Measurements from ENCODE around the gene IQGAP2.

IQGAP2 gene

GRCh38 chr5:76608833-76609232 is 205.7 kb downstream of the IQGAP2 start:
- Histone ChIP-seq H3K4me3 (ENCODE audit: low read depth in 1 of 2, low read length in 2 of 2) (no peak overlapping the region), H3K27me3 (ENCODE audit: low read depth, low read length) (no peaks in the 10 kb centered on the region), H3K9me3 (ENCODE audit: control insufficient read depth in 1 of 2, low read length in 2 of 2) (no peaks in the 10 kb centered on the region), H3K36me3 (ENCODE audit: control insufficient read depth in 1 of 2, insufficient read depth in 2 of 2, low read length in 2 of 2) (peaks cover 0 to 5% of the 10 kb centered on the region in 2 donors), H3K4me1 (ENCODE audit: control insufficient read depth in 1 of 2, insufficient read depth in 2 of 2, low read length in 2 of 2) (peaks cover 0 to 19% of the 10 kb centered on the region in 2 donors), H3K27ac (ENCODE audit: low read length) (no peak overlapping the region)

GRCh38 chr5:76610196-76610595 is 207.1 kb downstream of the IQGAP2 start:
- Histone ChIP-seq H3K36me3 (ENCODE audit: control insufficient read depth in 1 of 2, insufficient read depth in 2 of 2, low read length in 2 of 2) (peaks cover 0 to 5% of the 10 kb centered on the region in 2 donors), H3K4me1 (ENCODE audit: control insufficient read depth in 1 of 2, insufficient read depth in 2 of 2, low read length in 2 of 2) (peaks cover 0 to 19% of the 10 kb centered on the region in 2 donors), H3K4me3 (ENCODE audit: low read depth in 1 of 2, low read length in 2 of 2) (no peak overlapping the region), H3K27me3 (ENCODE audit: low read depth, low read length) (no peaks in the 10 kb centered on the region), H3K9me3 (ENCODE audit: control insufficient read depth in 1 of 2, low read length in 2 of 2) (no peaks in the 10 kb centered on the region), H3K27ac (ENCODE audit: low read length) (no peak overlapping the region)

DNA sequence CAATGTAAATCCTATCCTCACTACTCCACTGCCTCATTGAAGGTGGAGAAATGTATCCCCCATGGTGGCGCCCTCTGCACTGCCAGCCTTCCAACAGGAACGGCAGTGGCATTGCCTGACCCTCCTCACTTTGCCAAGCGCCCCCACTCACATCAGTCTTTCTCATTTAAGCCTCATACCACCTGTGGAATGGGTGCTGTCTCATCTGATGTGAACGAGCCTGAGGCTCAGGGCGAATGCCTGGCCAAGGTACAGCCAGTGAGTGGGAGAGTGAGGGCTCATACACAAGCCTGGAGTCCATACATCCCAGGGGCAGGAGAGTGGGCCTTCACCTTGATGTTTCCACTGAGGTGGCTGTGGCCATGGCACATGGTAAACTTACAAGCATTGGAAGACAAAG is 209.9 kb downstream of the IQGAP2 start:
- peaks cover 0 to 6% of the 10 kb centered on the region in 2 donors for H3K36me3 ChIP-seq (ENCODE audit: control insufficient read depth in 1 of 2, insufficient read depth in 2 of 2, low read length in 2 of 2)
- H3K27me3 ChIP-seq (ENCODE audit: low read depth, low read length) = no peaks in the 10 kb centered on the region
- no peaks in the 10 kb centered on the region for H3K9me3 ChIP-seq (ENCODE audit: control insufficient read depth in 1 of 2, low read length in 2 of 2)

GRCh38 chr5:76615759-76616158 is 212.7 kb downstream of the IQGAP2 start:
- Histone ChIP-seq H3K4me1 (ENCODE audit: control insufficient read depth in 1 of 2, insufficient read depth in 2 of 2, low read length in 2 of 2) (no peaks in the 10 kb centered on the region), H3K27ac (ENCODE audit: low read length) (no peak overlapping the region), H3K4me3 (ENCODE audit: low read depth in 1 of 2, low read length in 2 of 2) (no peak overlapping the region), H3K27me3 (ENCODE audit: low read depth, low read length) (no peaks in the 10 kb centered on the region), H3K36me3 (ENCODE audit: control insufficient read depth in 1 of 2, insufficient read depth in 2 of 2, low read length in 2 of 2) (peaks cover 0 to 9% of the 10 kb centered on the region in 2 donors), H3K9me3 (ENCODE audit: control insufficient read depth in 1 of 2, low read length in 2 of 2) (no peaks in the 10 kb centered on the region)

More for the DNA sequence above, 209.9 kb downstream of the IQGAP2 start:
- Histone ChIP-seq H3K4me1 (ENCODE audit: control insufficient read depth in 1 of 2, insufficient read depth in 2 of 2, low read length in 2 of 2) (peaks cover 0 to 5% of the 10 kb centered on the region in 2 donors), H3K27ac (ENCODE audit: low read length) (no peak overlapping the region), H3K4me3 (ENCODE audit: low read depth in 1 of 2, low read length in 2 of 2) (no peak overlapping the region)

GRCh38 chr5:76616206-76616605 is 213.1 kb downstream of the IQGAP2 start:
- Histone ChIP-seq H3K36me3 (ENCODE audit: control insufficient read depth in 1 of 2, insufficient read depth in 2 of 2, low read length in 2 of 2) (peaks cover 0 to 6% of the 10 kb centered on the region in 2 donors), H3K4me3 (ENCODE audit: low read depth in 1 of 2, low read length in 2 of 2) (no peak overlapping the region), H3K27me3 (ENCODE audit: low read depth, low read length) (no peaks in the 10 kb centered on the region), H3K9me3 (ENCODE audit: control insufficient read depth in 1 of 2, low read length in 2 of 2) (no peaks in the 10 kb centered on the region), H3K27ac (ENCODE audit: low read length) (no peak overlapping the region), H3K4me1 (ENCODE audit: control insufficient read depth in 1 of 2, insufficient read depth in 2 of 2, low read length in 2 of 2) (no peaks in the 10 kb centered on the region)

- H3K9me3 ChIP-seq (ENCODE audit: control insufficient read depth in 1 of 2, low read length in 2 of 2) = no peaks in the 10 kb centered on the region
- peaks cover 0 to 4% of the 10 kb centered on the region in 2 donors for H3K36me3 ChIP-seq (ENCODE audit: control insufficient read depth in 1 of 2, insufficient read depth in 2 of 2, low read length in 2 of 2)
- H3K27ac ChIP-seq (ENCODE audit: low read length) = no peak overlapping the region
- no peaks in the 10 kb centered on the region for H3K27me3 ChIP-seq (ENCODE audit: low read depth, low read length)
- H3K4me1 ChIP-seq (ENCODE audit: control insufficient read depth in 1 of 2, insufficient read depth in 2 of 2, low read length in 2 of 2) = no peaks in the 10 kb centered on the region
- H3K4me3 ChIP-seq (ENCODE audit: low read depth in 1 of 2, low read length in 2 of 2) = no peak overlapping the region
Observed at GRCh38 chr5:76617229-76617628, 214.1 kb downstream of the IQGAP2 start.

DNA sequence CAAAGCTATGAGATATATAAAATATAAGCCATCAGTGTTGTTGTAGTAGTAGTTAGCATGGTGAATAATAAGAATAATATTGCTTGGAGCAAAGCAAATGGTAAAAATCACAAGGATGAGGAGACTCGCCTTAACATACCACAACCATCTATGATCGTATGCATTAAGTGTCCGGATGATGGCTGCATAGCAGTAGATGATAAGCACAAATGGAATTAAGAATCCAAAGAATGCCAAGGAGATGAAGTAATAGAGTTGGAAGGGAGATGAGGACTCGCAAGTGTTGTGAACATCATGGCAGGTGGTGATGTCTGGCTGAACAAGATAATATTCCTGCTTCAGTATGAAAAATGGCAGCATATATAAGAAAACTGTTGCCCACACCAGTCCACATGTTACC is 214.6 kb downstream of the IQGAP2 start:
- Histone ChIP-seq H3K27me3 (ENCODE audit: low read depth, low read length) (no peaks in the 10 kb centered on the region), H3K27ac (ENCODE audit: low read length) (no peak overlapping the region), H3K9me3 (ENCODE audit: control insufficient read depth in 1 of 2, low read length in 2 of 2) (no peaks in the 10 kb centered on the region), H3K4me1 (ENCODE audit: control insufficient read depth in 1 of 2, insufficient read depth in 2 of 2, low read length in 2 of 2) (no peaks in the 10 kb centered on the region), H3K36me3 (ENCODE audit: control insufficient read depth in 1 of 2, insufficient read depth in 2 of 2, low read length in 2 of 2) (peaks cover 0 to 4% of the 10 kb centered on the region in 2 donors), H3K4me3 (ENCODE audit: low read depth in 1 of 2, low read length in 2 of 2) (no peak overlapping the region)

DNA sequence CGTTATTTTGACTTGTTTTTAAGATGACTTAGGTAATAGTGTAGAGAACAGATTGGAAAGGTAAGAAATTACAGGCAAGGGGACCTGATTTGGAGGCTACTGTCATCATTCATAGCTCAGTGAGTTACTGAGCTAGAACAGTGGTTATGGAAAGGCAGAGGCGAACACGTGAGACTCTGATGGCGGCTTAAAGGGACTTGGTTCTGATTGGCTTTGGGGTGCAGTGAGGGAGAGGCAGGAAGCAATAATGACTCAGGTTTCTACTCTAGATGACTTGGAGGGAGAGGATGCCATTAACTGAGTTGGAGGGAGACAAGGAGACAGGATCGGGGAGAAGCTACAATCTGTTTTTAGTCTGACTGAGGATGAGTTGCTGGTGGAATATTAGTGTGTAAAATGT is 217.1 kb downstream of the IQGAP2 start:
- Histone ChIP-seq H3K27me3 (ENCODE audit: low read depth, low read length) (no peaks in the 10 kb centered on the region), H3K27ac (ENCODE audit: low read length) (no peak overlapping the region), H3K4me1 (ENCODE audit: control insufficient read depth in 1 of 2, insufficient read depth in 2 of 2, low read length in 2 of 2) (no peaks in the 10 kb centered on the region)

DNA sequence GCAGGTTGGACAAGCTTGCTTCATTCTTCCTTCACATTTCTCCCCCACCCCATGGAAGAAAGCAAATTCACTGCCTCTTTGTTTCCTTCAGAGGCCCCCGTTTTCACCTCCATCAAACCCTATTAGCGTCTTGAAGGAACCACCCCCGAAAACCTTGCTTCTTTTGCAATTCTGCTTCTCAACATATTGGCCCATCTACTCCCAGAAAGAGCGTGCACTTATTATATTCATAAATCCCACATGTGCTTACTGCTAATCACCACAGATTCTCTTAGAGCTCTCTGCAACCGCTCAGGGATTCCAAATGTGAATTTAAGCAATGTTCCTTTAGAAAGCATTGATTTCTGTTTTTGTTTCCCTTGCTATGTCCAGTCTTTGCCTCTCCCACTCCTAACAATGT is 219.0 kb downstream of the IQGAP2 start:
- Histone ChIP-seq H3K27ac (ENCODE audit: low read length) (peak overlapping the region; percentile 77), H3K9me3 (ENCODE audit: control insufficient read depth in 1 of 2, low read length in 2 of 2) (peaks cover 0 to 3% of the 10 kb centered on the region in 2 donors), H3K27me3 (ENCODE audit: low read depth, low read length) (no peaks in the 10 kb centered on the region), H3K36me3 (ENCODE audit: control insufficient read depth in 1 of 2, insufficient read depth in 2 of 2, low read length in 2 of 2) (peaks cover 0 to 4% of the 10 kb centered on the region in 2 donors), H3K4me3 (ENCODE audit: low read depth in 1 of 2, low read length in 2 of 2) (peak overlapping the region; percentile 5 to 9), H3K4me1 (ENCODE audit: control insufficient read depth in 1 of 2, insufficient read depth in 2 of 2, low read length in 2 of 2) (no peaks in the 10 kb centered on the region)

More for the DNA sequence above, 217.1 kb downstream of the IQGAP2 start:
- Histone ChIP-seq H3K9me3 (ENCODE audit: control insufficient read depth in 1 of 2, low read length in 2 of 2) (no peaks in the 10 kb centered on the region), H3K36me3 (ENCODE audit: control insufficient read depth in 1 of 2, insufficient read depth in 2 of 2, low read length in 2 of 2) (peaks cover 0 to 4% of the 10 kb centered on the region in 2 donors), H3K4me3 (ENCODE audit: low read depth in 1 of 2, low read length in 2 of 2) (no peak overlapping the region)

DNA sequence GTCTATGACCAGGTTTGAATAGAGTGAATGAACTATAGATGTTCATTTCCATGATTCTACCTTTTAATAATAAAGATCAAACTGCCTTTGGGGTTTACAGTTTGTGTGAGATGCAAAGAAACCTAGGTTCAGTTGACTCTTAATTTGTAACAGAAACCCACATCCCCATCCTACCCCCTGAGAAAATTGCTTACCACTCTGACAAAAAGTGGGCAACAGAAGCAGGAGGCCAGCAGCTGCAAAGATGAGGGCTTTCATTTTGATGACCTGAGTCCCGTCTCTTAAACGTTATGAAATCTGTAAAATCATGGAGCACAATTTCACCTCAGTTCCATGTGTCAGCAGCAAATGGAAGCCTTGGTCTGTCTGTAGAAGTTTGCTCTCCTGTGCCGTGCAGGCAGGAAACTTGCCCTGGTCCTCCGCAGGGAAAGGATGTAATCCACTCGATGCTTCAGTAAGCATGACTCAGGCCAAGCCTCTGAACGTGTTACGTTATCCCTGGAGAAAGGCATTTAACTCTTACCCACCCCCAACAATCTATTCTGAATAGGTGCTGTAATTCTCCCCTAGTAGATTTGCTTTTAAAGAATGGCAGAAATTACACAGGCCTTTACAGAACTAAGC is 220.0 kb downstream of the IQGAP2 start, which contains the start of gene F2RL2:
Gene F2RL2 (minus strand): TSS at position 431 of the 624 bp plus-strand sequence. CDS start 173 bp downstream, at position 258.
- H3K4me3 ChIP-seq (ENCODE audit: low read depth in 1 of 2, low read length in 2 of 2) = peak within 1 kb of the TSS; percentile 5 to 15
- no peaks in the 10 kb centered on the region for H3K27me3 ChIP-seq (ENCODE audit: low read depth, low read length)
- no peaks in the 10 kb centered on the region for H3K4me1 ChIP-seq (ENCODE audit: control insufficient read depth in 1 of 2, insufficient read depth in 2 of 2, low read length in 2 of 2)
- H3K27ac ChIP-seq (ENCODE audit: low read length) = peak within 1 kb of the TSS; percentile 77
- peaks cover 0 to 3% of the 10 kb centered on the region in 2 donors for H3K9me3 ChIP-seq (ENCODE audit: control insufficient read depth in 1 of 2, low read length in 2 of 2)
- H3K36me3 ChIP-seq (ENCODE audit: control insufficient read depth in 1 of 2, insufficient read depth in 2 of 2, low read length in 2 of 2) = peaks cover 0 to 2% of the 10 kb centered on the region in 2 donors

DNA sequence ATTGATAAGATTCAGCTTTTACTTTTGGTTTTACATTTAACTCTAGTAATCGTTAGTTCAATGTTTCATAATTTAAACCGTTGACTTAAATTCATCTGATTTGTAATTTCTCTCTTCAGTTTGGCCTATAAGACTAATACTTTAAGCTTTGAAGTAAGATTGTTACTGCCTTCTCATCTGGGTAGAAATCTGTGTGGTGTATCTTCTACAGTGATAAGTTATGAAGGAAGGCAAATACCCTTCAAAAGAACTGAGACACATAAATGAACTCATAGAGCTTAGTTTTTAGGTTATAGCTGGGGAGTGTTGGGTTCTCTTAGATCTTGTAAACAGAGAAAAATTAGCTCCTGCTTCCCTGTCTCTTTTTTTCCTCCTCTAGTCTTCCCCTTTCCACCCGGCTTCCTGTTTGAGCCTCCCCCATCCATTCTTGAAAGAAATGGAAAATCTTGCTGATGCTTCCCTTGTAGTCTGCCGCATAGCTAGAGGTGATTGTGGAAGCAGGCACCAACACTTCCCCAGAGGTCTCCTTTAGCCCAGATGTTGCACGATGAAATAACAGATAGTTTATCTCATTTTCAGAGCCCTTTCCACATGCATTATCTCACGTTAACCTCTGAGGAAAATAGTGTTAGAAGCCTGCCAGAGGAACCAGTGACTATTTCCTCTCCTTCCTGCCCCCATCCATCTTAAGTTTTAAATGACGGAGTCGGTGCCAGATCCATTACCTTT is 222.2 kb downstream of the IQGAP2 start:
- H3K27ac ChIP-seq (ENCODE audit: low read length) = no peak overlapping the region
- peaks cover 0 to 3% of the 10 kb centered on the region in 2 donors for H3K9me3 ChIP-seq (ENCODE audit: control insufficient read depth in 1 of 2, low read length in 2 of 2)
- no peaks in the 10 kb centered on the region for H3K27me3 ChIP-seq (ENCODE audit: low read depth, low read length)
- H3K4me1 ChIP-seq (ENCODE audit: control insufficient read depth in 1 of 2, insufficient read depth in 2 of 2, low read length in 2 of 2) = no peaks in the 10 kb centered on the region
- no peaks in the 10 kb centered on the region for H3K36me3 ChIP-seq (ENCODE audit: control insufficient read depth in 1 of 2, insufficient read depth in 2 of 2, low read length in 2 of 2)
- H3K4me3 ChIP-seq (ENCODE audit: low read depth in 1 of 2, low read length in 2 of 2) = no peak overlapping the region

Measured in muscle layer of duodenum (tissue), 2 donors.